Measurements from ENCODE around the gene ASGR1.
"Not testable (repeated sequence)": the region's sequence is repeated elsewhere in the genome, so short reads cannot be mapped to it uniquely, and the experiment has no call there.

ASGR1 gene

GRCh38 chr17:7128160-7128559 is 51.0 kb downstream of the ASGR1 start:
- no peaks in the 10 kb centered on the region for H3K36me3 ChIP-seq (ENCODE audit: control insufficient read depth, insufficient read depth, low read length, severe bottlenecking)
- H3K4me1 ChIP-seq (ENCODE audit: control insufficient read depth, insufficient read depth, low read length), result no peaks in the 10 kb centered on the region
- H3K9me3 ChIP-seq (ENCODE audit: control insufficient read depth, low read length), result no peaks in the 10 kb centered on the region
- H3K4me3 ChIP-seq (ENCODE audit: low read length), result no peak overlapping the region
- no peak overlapping the region for H3K9ac ChIP-seq (ENCODE audit: low read length)
- peaks cover 43% of the 10 kb centered on the region for H3K27me3 ChIP-seq (replicated peaks; ENCODE audit: control insufficient read depth, insufficient read depth, low read length)
- DNase-seq (ENCODE audit: low read depth), result no peak

GRCh38 chr17:7127501-7127900 is 51.7 kb downstream of the ASGR1 start:
- not testable (repeated sequence) for H3K9ac ChIP-seq (ENCODE audit: low read length); H3K4me1 ChIP-seq (ENCODE audit: control insufficient read depth, insufficient read depth, low read length)

GRCh38 chr17:7126386-7126785 is 52.8 kb downstream of the ASGR1 start:
- not testable (repeated sequence) for H3K9ac ChIP-seq (ENCODE audit: low read length)

More at GRCh38 chr17:7127501-7127900, 51.7 kb downstream of the ASGR1 start:
- peaks cover 42% of the 10 kb centered on the region for H3K27me3 ChIP-seq (replicated peaks; ENCODE audit: control insufficient read depth, insufficient read depth, low read length)
- not testable (repeated sequence) for H3K4me3 ChIP-seq (ENCODE audit: low read length); H3K9me3 ChIP-seq (ENCODE audit: control insufficient read depth, low read length); DNase-seq (ENCODE audit: low read depth); H3K36me3 ChIP-seq (ENCODE audit: control insufficient read depth, insufficient read depth, low read length, severe bottlenecking)

GRCh38 chr17:7124923-7125322 is 54.2 kb downstream of the ASGR1 start:
- no peak for DNase-seq (ENCODE audit: low read depth)
- Histone ChIP-seq H3K4me3 (ENCODE audit: low read length) (no peak overlapping the region), H3K9ac (ENCODE audit: low read length) (no peak overlapping the region), H3K27me3 (replicated peaks; ENCODE audit: control insufficient read depth, insufficient read depth, low read length) (peaks cover 45% of the 10 kb centered on the region), H3K36me3 (ENCODE audit: control insufficient read depth, insufficient read depth, low read length, severe bottlenecking) (no peaks in the 10 kb centered on the region), H3K4me1 (ENCODE audit: control insufficient read depth, insufficient read depth, low read length) (no peaks in the 10 kb centered on the region), H3K9me3 (ENCODE audit: control insufficient read depth, low read length) (no peaks in the 10 kb centered on the region)

More at GRCh38 chr17:7126386-7126785, 52.8 kb downstream of the ASGR1 start:
- not testable (repeated sequence) for H3K4me1 ChIP-seq (ENCODE audit: control insufficient read depth, insufficient read depth, low read length); H3K4me3 ChIP-seq (ENCODE audit: low read length); DNase-seq (ENCODE audit: low read depth); H3K9me3 ChIP-seq (ENCODE audit: control insufficient read depth, low read length); H3K36me3 ChIP-seq (ENCODE audit: control insufficient read depth, insufficient read depth, low read length, severe bottlenecking)
- peaks cover 47% of the 10 kb centered on the region for H3K27me3 ChIP-seq (replicated peaks; ENCODE audit: control insufficient read depth, insufficient read depth, low read length)

- Histone ChIP-seq H3K4me1 (ENCODE audit: control insufficient read depth, insufficient read depth, low read length) (no peaks in the 10 kb centered on the region), H3K4me3 (ENCODE audit: low read length) (no peak overlapping the region), H3K27me3 (replicated peaks; ENCODE audit: control insufficient read depth, insufficient read depth, low read length) (peaks cover 44% of the 10 kb centered on the region), H3K9ac (ENCODE audit: low read length) (no peak overlapping the region), H3K36me3 (ENCODE audit: control insufficient read depth, insufficient read depth, low read length, severe bottlenecking) (no peaks in the 10 kb centered on the region), H3K9me3 (ENCODE audit: control insufficient read depth, low read length) (no peaks in the 10 kb centered on the region)
- DNase-seq (ENCODE audit: low read depth), result no peak
Measured at GRCh38 chr17:7123844-7124243, 55.3 kb downstream of the ASGR1 start.

Data from adipocyte (in vitro differentiated cells).